Measurements from ENCODE around the gene PRICKLE2.

PRICKLE2 gene

DNA sequence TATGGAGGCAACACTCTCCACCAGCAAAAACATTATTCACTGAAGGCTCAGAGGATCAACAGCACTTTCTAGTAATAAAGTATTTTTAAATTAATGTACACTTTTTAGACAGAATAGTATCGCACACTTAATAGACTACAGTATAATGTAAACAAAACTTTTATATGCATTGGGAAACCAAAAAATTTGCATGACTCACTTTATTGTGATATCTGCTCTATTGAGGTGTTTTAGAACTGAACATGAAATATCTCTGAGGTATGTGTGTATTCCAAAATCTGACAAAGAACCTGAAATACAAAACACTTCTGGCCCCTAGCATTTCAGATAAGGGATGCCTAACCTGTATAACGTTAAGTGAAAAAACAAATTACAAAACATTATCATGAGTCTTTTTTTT lies 99.7 kb downstream of the PRICKLE2 start:
- DNase-seq, result no peak

DNA sequence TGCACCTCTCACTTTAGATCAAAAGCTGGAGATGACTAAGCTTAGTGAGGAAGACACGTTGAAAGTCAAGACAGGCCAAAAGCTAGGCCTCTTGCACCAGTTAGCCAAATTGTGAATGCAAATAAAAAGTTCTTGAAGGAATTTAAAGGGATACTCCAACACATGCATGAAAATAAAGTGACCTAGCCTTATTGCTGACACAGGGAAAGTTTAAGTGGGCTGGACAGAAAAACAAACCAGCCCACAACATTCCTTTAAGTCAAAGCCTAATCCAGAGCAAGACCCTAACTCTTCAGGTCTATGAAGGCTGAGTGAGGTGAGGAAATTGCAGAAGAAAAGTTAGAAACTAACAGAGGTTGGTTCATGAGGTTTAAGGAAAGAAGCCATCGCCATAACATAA lies 101.3 kb downstream of the PRICKLE2 start:
- no peak for DNase-seq

DNA sequence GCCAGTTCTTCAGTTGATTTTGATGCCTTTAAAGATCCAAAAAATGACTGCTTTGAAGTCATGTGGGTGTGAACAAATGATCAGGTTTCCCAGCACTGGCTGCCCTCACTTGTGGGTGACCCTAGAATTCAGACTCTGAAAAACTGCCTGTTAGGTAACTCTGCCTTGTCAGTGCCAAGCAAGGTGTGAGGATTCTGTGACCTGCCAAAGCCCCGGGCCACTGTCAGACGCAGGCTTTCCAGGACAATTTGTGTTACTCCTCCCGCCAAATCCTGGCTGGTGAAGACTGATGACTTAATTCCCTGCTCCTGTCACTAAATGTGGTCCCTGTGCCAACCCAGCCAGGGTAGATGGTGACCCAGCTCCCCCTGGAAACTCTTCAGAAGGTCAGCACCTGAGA lies 102.8 kb downstream of the PRICKLE2 start:
- DNase-seq, result no peak

DNA sequence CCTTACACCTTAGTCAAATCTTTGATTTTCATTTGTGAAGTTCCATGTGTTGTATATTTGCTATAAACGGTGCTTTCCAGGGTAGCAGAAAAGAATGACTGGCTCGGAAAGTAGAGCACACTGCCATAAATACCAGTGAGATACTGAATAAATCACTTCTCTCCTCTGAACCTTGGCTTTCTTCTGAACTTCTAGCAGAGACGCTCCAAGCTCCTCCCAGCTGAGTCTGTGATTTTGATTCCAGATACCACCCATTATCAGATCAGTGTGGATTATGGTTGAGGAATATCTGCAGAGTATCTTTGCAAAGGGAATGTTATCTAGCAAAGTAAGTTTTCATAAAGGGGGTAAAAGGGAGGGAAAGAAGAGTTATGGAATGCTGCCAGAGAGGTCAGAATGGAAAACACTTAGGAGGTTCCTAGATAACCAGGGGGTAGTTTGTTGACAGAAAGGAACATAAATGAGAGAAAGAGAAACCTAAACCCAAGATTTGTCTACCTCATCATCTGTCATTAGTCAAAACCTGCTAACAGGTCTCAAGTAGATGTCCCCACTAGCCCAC lies 103.4 kb downstream of the PRICKLE2 start:
- no peak for DNase-seq

DNA sequence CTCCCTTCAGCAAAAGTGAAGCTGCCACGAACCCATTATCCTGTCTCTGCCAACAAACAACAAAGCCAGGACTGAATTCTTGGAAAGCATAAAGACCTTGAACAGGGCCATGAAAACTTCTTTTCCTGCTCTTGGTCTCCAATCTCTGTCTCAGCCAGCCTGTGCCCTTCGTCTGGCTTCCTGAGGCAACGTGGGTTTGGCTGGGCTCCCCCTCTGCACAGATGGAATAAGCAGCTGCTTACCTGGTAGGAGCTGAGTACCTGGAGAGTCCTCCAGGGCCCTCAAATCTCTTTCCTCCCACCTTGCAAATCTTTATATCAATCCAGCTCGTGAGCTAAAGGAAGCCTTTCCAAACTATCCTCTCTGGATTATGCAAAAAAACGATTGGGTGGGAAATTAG lies 104.4 kb downstream of the PRICKLE2 start:
- DNase-seq, result no peak

DNA sequence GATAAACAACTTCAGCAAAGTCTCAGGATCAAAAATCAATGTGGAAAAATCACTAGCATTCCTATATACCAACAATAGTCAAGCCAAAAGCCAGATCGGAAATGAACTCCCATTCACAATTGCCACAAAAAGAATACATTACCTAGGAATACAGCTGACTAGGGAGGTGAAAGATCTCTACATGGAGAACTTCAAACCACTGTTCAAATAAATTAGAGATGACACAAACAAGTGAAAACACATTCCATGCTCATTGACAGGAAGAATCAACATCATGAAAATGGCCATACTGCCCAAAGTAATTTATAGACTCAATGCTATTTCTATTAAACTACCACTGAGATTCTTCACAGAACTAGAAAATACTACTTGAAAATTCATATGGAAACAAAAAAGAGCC lies 107.8 kb downstream of the PRICKLE2 start:
- no peak for DNase-seq

DNA sequence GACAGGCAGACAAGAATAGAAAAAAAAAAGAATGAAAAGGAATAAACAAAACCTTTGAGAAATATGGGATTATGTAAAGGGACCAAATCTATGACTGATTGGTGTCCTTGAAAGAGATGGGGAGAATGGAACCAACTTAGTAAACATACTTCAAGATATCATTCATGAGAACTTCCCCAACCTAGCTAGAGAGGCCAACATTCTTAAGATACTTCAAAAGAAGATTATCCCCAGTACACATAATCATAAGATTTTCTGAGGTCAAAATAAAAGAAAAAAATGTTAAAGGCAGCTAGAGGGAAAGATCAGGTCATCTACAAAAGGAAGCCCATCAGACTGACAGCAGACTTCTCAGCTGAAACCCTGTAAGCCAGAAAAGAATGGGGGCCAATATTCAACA lies 110.6 kb downstream of the PRICKLE2 start:
- no peak for DNase-seq

DNA sequence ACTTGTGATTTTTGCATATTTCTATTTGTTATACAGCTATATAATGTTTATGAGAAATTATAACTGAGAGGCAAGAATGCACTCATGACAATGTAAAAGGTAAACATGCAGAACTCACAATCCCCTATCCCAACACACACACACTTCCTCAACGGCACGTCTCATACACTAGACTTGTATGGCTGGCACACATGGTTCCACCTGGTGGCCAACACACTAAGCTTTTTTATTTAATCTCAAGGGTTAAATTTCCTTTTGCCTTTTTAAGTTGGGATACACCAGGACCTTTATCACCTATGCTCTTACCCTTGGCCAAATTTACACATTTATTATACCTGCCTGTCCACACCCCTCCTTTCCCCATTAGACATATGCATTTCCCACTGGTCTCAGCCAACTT lies 113.4 kb downstream of the PRICKLE2 start:
- no peak for DNase-seq

DNA sequence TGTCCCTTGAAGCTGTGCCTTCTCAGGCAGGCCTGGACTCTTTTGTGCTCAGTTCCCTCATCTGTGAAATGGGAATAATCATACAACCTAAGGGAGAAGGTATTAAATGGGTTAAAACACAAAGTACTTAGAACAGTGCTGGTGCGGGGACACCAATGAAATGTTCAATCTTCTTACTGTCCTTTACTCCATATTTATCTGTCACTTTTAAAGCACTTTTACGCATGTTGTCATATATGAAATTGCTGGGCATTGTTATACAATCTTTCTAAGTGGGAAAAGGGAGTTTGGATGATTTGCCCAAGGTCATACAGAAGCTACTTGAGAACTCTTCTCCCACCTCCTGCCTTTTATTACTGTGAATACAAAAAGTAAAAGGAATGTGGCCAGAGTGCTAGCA lies 114.2 kb downstream of the PRICKLE2 start:
- DNase-seq, result no peak

DNA sequence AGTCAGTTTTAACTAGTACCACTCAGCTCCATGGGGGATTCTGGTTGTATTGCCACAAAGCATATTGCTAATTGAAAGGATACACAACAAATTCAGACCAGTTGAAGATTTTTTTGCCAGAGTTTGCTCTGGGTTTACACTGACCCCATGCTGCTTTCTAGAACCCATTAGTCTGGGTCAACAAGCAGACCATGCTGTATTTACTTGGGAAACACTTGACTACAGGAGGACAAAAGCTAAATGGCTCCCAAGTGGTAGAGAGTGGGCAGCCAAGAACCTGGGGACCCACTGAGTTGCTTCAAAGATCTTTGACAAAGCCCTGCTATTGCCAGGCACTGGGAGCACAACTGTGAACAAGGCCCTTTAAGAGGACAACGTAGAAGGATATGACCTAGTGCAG lies 115.2 kb downstream of the PRICKLE2 start:
- DNase-seq, result no peak

DNA sequence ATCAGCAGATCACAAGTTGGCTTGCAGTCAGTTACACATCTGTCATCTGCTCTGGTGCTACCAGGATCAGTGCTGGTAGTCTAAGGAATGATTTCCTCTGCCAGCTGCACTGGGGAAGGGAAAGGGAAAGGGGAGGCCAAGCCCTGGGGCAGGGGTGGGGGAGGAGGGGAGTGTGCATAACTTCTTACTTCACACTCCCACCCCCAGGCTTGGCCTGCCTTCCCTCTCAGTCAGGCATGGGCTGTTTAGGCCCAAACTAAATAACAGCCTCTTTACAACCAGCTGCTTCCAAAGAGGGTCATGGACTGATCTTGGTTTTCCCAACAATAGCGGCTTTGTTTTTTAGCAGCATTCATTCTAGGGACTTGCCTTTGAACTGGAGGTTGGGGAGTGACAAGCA lies 115.8 kb downstream of the PRICKLE2 start:
- peak; percentile 61 for DNase-seq

DNA sequence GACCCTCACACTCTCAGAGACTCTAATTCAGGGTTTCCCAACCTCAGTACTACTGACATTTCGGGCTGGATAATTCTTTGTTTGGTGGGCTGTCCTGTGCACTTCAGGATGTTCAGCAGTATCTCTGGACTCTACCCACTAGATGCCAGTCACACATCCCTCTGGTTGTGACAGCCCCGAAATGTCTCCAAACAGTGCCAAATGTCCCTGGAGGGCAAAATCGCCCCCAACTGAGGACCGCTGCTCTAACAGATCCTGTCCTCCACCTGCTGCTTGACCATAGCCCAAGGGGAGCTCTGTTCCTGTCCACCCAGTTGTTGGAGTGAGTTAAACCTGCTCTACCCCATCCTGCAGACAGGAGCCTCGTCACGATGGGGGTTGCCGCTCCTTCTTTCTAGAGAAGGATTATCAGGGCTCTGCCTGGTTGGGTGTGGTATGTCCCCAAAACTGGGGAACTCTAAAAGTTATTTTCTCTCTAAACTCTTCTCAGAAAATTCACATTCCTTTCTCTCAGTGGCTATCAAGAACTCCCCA lies 116.4 kb downstream of the PRICKLE2 start:
- DNase-seq, result no peak

DNA sequence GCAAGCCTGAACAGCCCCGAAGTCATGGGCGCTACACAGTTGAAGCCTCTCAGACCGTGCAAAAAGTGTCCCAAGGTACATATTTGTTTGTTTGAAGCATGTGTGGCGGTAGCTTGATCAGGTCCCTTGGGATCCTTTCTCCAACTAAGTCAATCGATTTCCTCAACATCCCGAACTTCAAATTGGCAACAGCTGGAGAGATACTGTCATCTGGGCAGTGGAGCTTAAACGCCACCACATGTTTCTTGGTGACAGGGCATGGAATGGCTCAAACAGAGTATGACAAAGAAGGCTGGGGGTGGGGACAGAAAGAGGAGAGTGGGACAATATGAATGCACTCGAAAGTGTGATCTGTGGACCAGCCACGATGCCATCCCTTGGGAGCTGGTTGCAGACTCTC lies 117.0 kb downstream of the PRICKLE2 start:
- no peak for DNase-seq

DNA sequence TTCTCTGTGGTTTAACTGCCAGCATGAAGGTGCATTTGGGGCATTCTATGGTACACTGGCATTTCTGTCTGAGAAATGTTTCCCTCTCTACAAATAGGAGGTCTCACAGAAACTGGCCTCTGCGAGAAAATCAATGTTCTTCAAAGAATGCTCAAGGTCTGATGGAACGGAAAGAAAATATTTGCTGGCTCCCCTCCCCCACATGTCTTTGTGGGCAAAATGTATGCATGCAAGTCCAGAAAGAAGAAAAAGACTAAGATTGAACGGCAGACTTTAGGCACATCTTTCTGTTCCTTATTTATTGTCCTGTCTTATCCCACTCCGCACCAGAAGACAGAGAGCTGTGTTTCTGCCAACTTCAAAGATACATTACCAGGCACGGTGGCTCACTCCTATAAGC lies 118.1 kb downstream of the PRICKLE2 start:
- DNase-seq, result no peak

DNA sequence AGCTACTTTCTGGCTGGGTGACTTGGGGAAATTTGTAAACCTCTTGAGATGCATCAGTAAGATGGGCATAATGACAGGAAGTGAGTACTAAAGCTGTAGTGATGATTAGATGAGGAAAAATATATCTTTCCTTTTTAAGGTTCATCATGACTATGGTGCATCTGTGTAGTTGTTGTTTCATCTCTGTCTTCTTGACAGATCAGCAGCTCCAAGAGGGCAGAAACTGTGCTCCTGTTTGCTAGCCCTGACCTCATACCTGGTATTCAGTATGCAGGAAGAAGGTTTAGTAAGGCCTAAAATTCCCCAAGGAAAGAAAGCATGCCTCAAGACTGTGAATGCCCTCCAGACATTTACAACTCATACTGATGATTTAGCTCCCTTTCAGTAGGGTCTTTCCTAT lies 119.5 kb downstream of the PRICKLE2 start:
- no peak for DNase-seq

DNA sequence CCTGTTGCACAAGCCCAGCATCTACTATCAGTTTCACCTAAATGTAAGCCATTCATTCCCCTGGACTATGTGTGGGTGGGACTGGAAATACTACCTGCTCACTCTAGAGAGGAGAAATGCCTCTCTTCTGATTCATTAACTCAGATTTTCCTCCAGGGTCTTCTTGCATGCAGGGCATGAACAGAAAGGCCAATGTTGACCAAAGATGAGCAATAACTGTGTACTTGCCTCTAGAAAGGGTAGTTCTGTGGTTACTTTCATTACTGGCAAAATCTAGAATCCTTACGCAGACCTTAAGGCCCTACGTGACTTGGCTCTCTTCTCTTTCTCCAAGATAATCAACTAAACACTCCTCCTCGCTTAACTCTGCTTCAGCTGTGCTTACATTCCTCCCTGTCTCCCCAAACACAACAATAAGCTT lies 120.6 kb downstream of the PRICKLE2 start:
- no peak for DNase-seq

DNA sequence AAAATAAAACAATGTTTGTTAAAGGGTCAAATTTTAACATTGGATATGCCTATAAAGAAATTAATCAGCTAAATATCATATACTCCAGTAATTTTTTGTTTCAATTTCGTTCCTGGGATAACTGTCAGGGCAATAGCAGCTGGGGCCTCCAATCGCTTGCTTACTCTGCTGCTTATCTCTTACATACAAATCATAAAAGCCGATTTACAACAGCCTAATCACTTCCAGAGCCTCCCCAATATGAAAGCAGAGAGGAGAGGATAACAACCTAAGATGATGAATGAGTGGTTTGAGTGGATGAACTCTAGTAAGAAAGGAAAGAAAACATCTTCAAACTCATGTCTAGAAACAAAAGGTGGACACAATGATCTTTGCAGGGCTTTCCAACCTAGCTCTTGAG lies 121.3 kb downstream of the PRICKLE2 start:
- no peak for DNase-seq

DNA sequence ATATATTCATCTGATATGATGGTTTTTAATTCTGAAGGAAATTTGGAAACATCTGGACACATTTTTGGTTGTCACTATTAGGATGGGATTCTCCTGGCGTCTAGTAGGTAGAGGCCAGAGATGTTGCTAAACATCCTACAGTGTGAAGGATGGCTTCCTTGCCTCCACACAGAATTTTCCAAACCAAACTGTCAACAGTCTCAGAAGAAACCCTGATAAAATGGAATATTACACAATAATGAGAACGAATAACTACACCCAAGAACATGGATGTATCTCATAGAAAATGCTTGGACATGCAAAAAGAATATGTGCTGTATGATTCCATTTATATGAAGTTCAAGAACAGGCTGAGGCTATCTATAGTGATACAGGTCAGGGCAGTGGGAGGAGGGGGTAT lies 122.1 kb downstream of the PRICKLE2 start:
- no peak for DNase-seq

DNA sequence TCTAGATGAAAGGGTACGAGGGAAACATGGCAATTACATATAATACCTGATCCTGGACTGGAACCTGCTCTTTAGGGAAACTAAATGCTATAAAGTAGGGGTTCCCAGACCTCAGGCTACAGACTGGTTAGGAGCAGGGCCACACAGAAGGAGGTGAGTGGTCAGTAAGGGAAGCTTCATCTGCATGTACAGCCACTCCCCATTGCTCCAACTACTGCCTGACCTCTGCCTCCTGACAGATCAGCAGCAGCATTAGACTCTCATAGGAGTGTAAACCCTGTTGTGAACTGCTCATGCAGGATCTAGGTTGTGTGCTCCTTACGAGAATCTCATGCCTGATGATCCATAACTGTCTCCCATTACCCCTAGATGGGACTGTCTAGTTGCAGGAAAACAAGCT lies 123.1 kb downstream of the PRICKLE2 start:
- DNase-seq, result no peak

DNA sequence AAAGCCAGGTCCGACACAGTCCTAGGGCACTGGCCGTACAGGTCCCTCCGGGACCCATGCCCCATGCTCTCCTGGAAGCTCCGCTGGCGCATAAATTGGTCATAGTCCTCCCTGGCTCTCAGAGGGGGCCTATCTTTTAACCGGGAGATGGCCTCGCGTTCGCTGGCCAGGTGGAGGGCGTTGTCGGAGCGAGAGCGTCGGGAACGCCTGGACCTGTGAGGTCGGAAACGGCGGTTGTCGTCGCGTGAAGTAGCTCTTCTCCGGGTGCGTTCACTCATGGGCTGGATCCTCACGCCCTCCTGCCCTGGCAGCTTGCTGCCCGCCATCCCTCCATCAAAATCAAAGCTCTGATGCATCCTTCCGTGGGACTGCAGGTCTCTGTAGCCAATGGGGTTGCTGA lies 126.0 kb downstream of the PRICKLE2 start:
- DNase-seq, result no peak

DNA sequence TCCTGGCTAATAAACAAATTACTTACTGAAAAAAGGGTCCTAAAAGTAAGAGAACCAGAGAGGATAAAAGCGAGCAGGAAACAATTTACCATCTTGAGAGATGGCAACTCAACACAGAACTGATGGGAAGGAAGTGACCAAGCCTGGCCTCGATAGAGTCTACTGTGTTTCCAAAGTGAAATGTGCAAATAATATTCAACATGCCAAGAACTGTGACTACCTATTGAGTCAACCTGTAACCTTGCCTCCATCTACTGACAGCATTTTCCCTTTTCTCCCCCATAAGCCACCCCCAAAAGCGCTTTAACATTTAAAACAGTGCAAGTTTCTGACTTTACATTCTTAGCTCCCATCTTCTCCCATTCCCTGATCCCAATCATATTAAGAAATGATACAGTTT lies 126.6 kb downstream of the PRICKLE2 start:
- no peak for DNase-seq

DNA sequence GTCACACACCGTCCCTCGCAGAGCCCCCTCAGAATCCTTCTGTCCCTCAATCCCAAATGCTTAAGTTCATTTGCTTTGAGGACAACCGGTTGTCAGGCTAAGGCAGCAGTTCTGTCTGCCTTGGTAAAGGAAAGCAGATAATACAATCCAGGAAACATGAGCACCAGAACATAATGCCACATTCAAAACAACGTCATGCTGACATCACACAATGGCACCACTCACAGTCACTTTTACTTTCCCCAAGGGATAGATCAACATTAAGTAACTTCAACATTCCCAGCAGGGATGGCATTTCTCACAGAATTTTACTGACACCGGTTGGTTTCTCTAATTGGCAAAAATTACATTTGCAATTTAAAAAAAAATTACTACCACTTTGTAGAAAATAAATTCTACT lies 127.3 kb downstream of the PRICKLE2 start:
- DNase-seq, result no peak

DNA sequence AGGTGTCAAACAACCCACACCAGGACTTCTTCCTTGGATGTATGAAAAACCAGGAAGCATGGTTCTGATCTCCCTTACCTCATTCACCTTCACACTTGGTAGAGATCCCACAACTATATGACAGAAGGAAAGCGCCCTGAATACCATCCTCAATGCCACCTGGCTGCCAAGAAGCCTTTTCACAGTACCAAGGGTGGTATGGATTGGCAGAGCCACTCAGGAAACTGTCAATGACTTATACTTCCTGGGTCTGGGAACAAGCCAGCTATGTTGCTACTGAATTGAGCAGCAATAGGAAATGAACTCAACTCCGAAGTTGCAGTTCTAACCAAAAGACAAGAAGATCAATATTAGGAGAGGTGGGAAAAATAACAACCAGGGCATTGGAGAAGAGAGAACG lies 129.5 kb downstream of the PRICKLE2 start:
- no peak for DNase-seq

DNA sequence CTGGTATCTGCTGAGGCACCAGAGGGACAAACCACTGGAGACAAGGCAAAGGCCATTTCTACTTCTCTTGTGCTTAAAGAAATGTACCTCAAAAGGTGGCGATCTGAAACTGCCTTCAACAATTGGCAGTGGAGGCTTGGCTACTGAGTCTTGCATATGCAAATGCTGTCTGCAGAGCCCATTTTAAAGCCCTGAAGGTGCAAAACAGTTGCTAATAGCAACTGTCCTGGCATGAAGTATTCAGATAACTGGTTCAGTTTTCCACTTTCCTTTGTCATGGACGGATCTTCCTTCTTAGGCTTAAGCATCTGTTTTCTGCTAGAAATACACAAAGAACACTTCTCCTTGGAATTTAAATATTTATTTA lies 130.6 kb downstream of the PRICKLE2 start:
- no peak for DNase-seq

DNA sequence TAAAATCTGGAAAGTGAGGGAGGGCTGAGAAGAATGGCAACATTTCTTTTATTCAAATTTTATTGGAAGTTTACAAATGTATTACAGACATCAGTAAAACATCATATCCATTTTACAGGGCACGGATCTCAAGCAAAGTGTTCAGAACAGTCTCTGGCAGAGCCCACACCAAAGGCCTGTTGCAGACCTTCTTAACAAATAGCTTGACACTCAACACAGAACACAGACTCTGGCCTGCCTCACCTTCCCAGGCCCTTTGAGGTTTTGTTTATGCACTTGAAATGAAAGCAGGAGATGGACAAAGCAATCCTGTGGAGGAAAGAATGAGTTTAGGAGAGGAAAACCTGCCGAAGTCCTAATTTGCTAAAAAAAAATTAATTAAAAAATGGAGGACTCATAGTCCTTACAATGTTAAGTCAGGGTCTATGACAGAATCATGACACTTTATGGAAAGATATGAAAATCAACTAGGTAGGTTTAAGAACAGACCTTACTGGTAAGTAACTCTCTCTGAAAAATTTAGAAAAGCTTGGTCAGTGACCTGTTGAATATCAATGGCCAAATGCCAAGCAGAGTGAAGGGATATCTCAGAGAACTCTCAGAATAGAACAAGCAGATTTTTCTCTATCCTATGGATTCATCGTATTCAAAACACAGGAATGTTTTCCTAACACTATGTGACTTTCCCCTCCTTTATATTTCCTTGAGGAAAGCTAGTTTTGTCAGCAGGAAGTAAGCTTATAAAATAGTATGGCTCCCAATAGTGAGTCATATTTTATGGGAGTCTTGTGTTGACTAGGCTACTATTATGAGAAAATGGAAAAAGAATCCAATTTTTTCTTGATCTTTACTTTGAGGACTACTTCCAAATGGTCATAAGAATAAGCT lies 131.2 kb downstream of the PRICKLE2 start:
- DNase-seq, result no peak
